Measurements from ENCODE around the gene PTPRD.

The PTPRD gene

GRCh38 chr9:8600914-8601680 lies 2011.7 kb downstream of the PTPRD start:
- no peak for DNase-seq

GRCh38 chr9:8599937-8600336 lies 2012.9 kb downstream of the PTPRD start:
- DNase-seq: no peak

- DNase-seq: no peak
These were observed 2023.3 kb downstream of the PTPRD start for GRCh38 chr9:8589476-8589875.

DNA sequence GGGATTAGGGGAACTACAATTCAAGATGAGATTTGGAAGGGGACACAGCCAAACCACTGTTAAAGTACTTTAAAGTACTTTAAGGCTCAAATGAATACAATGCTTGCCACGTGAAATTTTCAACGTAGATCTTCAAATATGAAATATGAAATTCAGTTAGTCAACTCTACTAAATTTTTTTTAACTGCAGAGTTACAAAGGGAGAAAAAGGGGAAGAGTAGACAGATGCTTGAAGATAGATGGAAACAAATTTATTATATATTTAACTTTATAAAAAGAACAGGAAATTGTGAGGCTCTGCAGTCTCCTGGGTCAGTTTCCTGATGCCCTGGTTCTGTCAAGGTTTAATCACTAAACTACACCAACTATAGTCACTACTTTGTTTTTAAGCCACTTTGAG lies 2027.8 kb downstream of the PTPRD start:
- DNase-seq: no peak

- DNase-seq: no peak
These were observed 2033.1 kb downstream of the PTPRD start for GRCh38 chr9:8579661-8580060.

DNA sequence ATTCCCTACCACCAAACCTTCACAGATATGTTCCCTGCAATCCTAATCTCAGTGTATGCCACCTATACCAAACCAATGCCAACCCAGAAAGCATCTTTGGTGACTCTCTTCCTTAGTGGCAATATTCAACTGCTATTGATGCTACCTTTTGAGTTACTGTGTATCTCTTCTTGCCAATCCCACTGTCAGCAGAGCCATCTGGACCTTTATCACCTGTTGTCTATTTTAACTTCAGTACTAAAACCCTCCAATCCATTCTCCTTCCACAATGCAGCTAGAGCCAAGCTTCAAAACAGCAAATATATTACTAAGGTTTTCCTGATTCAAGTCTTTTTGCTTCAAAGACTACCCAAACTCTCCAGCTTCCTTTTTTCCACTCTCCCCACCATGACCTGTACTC lies 2036.1 kb downstream of the PTPRD start:
- no peak for DNase-seq

DNA sequence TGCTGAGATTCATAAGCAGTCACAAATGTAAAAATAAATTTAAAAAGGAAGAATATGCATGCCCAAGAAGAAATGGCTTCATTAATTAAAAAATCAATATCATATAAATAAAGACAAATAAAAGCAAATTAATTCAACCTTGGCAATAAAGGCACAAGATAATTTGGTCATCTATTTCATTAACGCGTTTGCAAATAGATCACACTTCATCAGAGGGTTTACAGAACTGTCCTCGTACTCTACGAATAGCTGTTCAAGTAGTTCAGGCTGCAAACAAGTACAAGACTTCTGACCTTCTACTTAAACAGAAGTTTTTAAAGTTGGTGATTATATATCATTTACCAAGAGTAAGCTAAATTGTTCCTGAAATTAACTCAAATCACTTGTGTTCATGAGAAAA lies 2038.0 kb downstream of the PTPRD start:
- no peak for DNase-seq

GRCh38 chr9:8572209-8572608 lies 2040.6 kb downstream of the PTPRD start:
- no peak for DNase-seq

DNA sequence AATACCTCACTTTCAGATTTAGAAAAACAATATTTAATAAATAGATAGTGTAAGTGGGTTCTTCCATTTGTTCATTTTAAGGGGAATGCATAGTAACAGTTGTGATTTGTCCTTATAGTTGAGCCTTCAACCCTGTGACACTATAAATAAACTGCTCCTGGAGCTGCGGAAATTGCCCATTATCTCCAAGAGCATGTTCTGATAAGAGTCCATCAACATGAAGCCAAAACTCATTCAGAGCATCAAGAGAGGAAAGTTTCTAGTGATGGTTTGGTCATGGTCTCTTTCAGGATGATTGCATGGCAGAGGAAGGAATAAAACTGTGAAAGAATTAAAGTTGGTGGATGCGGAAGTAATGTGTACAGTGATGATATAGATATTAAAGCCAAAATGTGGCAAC lies 2041.2 kb downstream of the PTPRD start:
- no peak for DNase-seq

- DNase-seq: no peak
These were observed 2042.0 kb downstream of the PTPRD start for GRCh38 chr9:8570776-8571175.

DNA sequence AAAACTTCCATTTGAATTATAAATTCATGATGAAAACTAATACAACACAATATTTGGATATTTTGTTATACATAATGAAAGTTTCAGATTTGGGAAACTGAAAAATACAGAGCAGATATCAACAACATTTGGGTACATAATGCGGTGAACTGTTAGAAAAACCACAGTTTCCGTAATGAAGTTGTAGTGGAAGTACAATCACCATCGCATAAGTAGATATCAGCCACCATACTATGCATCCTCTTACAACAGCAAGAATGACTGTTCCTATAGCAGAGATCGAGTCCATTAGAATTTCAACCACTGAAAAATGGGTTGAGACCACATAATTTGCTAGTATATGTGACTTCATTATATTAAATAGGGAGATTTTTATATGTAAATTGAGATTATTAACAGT lies 2043.0 kb downstream of the PTPRD start:
- no peak for DNase-seq

DNA sequence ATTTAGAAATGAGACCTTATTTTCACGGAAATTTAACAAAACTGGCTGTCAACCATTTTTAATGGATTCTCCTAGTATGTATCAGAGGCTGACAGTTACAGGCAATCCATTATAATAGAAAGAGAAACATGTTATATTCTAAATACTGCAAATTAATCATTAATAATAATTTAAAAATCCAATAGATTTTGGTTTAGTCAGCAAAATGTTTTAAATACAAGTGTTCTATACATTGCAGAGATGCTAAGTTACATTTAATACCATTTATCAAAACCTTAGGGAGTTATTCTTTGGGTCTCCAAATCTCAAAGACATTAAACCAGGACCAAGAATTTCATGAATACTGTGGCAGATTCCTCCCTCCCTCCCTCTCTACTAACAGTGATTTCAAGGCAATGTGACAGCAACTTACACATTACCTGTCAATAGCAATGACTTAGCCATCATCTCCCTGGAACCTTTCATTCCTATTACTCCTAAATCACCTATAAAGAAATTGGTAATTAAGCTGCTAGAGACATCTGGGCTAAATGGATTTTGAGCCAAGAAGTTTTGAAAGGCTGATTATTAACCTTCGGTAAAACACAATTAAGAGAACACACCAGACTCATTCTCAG lies 2044.7 kb downstream of the PTPRD start:
- no peak for DNase-seq

DNA sequence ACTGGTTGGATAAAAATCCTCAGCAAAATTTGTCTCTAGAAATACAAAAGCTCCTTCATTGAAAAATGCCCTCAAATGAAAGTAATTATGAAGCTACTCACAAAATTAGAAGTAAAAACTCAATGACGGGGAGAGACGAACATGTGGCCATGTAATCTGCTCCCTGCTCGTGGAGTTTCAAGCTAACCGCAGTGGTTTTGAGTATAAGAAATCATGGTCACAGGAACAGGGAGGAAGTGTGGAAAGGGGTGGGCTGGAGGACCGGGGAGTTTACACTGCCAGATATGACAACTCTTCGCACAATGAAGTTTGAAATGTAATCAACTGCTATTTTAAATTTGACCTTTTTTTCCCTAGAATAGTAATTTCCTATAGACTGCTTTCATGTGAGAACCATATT lies 2047.8 kb downstream of the PTPRD start:
- DNase-seq: no peak

DNA sequence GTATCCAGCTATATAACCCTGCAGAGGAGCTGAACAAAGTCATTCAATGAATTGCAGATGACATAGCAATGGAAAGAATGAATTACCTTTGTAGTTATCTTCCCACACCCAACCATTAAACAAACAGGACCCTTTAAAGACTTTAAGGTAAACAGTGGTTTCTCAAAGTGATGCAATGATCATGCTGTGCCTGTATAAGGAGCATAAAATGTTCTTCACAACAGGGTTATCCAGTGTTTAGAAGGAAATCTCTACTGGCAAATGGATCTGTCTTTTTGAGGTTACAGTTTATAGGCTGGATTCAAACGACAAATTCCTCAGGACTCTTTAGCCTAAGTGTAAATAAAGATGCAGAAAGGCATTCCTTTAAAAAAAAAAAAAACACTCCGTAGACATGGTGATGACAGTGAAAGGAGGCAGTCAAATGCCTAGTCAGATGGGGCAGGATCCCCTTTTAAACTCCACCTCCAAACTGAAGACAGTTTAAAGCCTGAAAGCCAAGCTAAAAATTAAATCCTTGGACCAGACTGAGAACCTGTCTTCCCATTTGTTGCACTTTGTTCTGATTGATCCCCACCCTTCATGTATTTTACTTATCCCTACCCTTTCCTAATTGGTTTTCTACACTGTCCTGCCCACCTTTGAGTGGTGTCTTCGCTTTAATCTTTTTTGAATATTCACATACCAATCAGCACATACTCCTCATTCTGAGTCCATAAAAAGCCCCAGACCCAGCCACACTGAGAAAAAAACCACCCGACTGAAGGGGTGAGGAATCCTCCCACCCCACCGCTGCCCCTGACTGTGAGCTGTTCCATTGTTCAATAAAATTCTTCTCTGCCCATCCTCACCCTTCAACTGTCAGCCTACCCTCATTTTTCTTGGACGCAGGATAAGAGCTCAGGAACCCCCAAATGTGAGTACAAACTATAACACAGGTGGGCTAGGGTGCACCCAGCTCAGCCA lies 2052.0 kb downstream of the PTPRD start:
- no peak for DNase-seq

- DNase-seq: no peak
These were observed 2054.6 kb downstream of the PTPRD start for GRCh38 chr9:8558176-8558575.

DNA sequence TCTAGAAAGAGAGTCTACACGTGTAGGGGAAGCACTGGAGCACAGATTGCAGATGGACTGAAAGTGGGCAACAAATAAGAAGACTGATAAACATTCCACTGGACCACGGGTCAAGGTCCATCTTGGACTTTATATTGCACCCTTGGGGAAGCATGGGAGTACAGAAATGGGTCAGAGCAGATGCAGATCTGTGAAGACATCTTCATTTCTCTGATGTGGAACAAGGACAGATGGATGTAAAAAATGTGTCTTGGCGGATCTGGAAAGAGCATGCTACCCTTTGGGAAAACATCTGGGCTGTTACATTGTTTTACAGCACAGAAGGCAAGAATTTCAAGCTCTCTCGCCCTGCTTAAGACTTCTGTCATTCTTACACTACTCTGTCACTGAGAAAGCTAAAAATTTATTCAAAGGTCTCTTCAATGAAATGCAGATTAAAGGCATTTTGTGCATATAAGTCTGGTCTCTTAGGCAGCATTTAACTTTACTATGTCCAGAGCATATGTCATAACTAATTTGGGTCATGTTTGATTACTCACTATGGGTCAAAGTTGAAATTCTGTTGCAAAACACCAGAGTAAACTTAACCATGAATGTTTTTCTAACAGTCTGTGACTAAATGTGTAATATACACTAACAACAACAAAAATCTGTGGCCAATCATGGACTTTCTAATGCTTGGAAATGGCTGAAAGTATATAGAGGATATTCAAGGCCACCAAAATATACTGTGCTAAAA lies 2056.9 kb downstream of the PTPRD start:
- no peak for DNase-seq

GRCh38 chr9:8553444-8553843 lies 2059.4 kb downstream of the PTPRD start:
- no peak for DNase-seq

DNA sequence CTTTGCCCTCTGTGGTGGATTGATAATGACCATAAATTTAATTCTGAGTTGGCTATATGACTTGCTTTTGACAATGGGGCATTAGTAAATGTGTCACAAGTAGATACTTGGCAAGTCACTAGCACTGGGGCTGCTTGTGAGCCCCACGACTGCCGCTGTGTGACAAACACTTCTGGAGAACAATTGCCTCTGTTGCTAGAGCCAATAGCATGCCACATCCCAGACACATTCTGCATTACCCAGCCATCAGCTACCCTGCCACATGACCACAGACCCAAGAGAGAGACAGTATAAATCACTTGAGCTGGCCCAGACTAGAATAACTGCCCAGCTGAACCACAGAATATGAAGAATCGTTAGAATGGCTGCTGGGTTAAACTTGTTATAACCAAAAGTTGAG lies 2060.1 kb downstream of the PTPRD start:
- DNase-seq: no peak

- no peak for DNase-seq
These were observed 2063.6 kb downstream of the PTPRD start for GRCh38 chr9:8549214-8549613.

DNA sequence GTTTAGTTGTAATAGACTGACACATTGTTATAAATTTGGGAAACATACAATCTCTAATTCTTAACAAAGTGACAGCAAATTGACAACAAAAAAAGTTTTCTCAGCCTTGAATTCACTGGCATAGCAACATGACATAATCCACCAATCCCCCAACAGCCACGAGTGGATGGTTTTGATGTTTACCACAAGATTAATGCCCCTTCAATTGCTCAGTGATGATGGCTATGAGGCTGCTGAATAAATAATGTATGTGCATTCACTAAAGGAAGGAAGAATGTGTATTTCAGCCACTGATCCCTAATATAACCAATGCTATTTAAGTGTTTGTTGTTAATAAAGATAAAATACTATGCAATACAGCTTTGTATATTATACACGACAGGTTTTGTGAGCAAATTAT lies 2069.6 kb downstream of the PTPRD start:
- DNase-seq: no peak

- no peak for DNase-seq
These were observed 2070.3 kb downstream of the PTPRD start for GRCh38 chr9:8542537-8542936.

DNA sequence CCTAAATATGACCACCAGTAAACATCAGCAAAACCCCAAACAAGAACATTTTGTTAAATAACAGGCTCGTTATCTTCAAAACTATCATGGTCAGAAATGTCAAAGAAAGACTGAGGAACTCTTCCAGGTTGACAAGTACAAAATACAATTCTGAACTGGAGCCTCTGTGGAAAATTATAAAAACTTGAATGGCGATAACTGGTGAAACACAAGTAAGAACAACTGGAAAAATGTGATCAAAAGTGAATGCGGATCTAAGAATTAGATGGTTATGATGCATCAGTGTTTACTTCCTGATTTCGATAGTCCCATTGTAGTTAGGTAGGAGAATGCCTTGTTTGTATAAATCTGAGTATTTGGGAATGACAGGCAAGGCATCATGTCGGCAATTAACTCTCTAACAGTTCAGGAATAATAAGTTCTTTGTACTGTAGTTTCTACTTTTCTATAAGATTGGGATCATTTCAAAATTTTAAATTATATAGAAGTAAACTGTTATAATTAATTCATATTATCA lies 2073.1 kb downstream of the PTPRD start:
- no peak for DNase-seq

GRCh38 chr9:8536845-8537244 lies 2076.0 kb downstream of the PTPRD start:
- DNase-seq: no peak

All from NCI-H1048 (cell line).